CD1c-positive myeloid dendritic cell (primary cell): ENCODE results near the gene IGDCC3.

ENCODE experiments used
- DNase-seq: peaks from one replicate; pipeline ENCODE4 v3.0.0-alpha.2; 2016; ENCODE audit errors: extremely low spot score

Gene IGDCC3

DNA sequence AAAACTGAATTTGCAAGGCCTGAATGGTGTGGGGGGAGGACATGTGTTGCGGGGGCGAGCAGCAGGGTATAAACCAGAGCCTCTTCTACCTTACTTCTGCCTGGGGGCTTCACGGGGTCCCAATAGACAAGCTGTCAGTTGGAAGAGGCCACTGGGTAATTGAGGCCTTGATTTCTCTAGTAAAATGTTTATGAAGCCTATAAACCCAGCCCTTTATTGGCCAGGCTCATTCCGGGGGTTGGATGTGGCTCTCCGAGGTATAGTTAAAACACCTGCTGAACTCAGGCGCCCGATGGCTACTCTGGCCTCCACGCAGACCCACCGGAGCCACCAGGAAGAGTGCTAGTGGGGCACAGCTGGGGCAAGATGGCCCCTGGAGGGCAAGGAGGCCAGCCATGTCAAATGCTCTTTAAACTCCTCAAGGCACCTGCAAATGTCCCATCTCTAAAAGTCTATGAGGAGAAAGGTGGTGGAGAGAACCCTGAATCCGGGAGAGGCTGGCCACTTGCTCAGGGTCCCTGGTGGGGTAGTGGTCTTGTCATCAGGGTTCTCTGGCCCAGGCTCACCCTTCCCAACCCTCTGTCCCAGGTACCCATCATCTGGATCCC lies 34.3 kb downstream of the IGDCC3 start:
- DNase-seq = no peak

- DNase-seq = no peak
Measured at GRCh38 chr15:65342493-65342892, 35.3 kb downstream of the IGDCC3 start.

GRCh38 chr15:65339920-65340319 lies 37.9 kb downstream of the IGDCC3 start:
- DNase-seq = no peak

- no peak for DNase-seq
Measured at GRCh38 chr15:65339416-65339815, 38.4 kb downstream of the IGDCC3 start.

DNA sequence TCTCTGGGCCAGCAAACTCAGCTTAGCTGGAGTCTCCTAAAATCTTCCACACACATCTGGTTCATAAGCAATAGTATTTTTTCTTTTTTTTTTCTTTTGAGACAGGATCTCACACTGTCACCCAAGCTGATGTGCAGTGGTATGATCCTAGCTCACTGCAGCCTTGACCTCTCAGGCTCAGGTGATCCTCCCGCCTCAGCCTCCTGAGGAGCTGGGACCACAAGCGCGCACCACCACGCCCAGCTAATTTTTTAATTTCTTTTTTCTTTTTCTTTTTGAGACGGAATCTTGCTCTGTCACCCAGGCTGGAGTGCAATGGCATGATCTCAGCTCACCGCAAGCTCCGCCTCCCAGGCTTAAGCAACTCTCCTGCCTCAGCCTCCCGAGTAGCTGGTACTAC lies 39.0 kb downstream of the IGDCC3 start:
- DNase-seq = no peak

GRCh38 chr15:65338366-65338765 lies 39.4 kb downstream of the IGDCC3 start:
- DNase-seq = no peak

- no peak for DNase-seq
Measured at GRCh38 chr15:65337436-65338070, 40.2 kb downstream of the IGDCC3 start.

- DNase-seq = no peak
Measured at GRCh38 chr15:65336493-65337435, 41.0 kb downstream of the IGDCC3 start.

GRCh38 chr15:65335278-65336055 lies 42.3 kb downstream of the IGDCC3 start:
- no peak for DNase-seq

- no peak for DNase-seq
Measured at GRCh38 chr15:65334586-65335231, 43.1 kb downstream of the IGDCC3 start.

- DNase-seq = no peak
Measured at GRCh38 chr15:65333856-65334255, 43.9 kb downstream of the IGDCC3 start.

GRCh38 chr15:65333148-65333820 lies 44.5 kb downstream of the IGDCC3 start:
- DNase-seq = no peak

GRCh38 chr15:65332391-65333147 lies 45.2 kb downstream of the IGDCC3 start:
- DNase-seq = no peak

- DNase-seq = no peak
Measured at GRCh38 chr15:65331811-65332210, 46.0 kb downstream of the IGDCC3 start.

DNA sequence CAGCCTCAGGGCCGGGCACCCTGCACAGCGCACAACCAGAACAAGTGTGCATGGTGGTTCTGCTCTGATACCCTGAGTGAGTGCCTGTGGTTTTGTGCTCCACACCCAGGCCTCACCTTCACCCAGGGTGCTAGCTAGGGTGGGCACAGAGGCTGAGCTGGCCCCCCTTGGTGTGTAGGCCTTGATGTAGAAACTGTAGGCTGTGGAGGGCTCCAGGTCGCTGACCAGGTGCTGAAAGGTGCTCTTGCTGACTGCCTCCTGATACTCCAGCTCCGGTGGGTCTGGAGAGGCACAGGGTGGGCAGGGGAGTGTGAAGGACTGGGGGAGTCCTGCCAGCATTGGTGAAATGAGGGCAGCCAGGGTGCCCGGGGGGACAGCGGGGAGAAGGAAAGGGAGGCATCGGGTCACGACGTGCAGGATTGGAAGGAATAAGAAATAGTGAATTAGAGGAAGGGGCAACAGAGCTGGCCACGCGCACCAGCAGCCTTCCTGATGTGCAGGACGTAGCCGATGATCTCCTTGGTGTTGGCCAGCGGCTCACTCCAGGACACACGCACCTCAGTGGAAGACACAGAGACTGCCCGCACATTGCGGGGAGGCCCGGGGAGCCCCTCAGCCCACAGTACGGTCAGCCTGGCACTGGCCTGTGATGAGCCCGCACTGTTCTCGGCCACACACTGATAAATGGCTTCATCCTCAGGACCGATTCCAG lies 46.7 kb downstream of the IGDCC3 start:
- no peak for DNase-seq

DNA sequence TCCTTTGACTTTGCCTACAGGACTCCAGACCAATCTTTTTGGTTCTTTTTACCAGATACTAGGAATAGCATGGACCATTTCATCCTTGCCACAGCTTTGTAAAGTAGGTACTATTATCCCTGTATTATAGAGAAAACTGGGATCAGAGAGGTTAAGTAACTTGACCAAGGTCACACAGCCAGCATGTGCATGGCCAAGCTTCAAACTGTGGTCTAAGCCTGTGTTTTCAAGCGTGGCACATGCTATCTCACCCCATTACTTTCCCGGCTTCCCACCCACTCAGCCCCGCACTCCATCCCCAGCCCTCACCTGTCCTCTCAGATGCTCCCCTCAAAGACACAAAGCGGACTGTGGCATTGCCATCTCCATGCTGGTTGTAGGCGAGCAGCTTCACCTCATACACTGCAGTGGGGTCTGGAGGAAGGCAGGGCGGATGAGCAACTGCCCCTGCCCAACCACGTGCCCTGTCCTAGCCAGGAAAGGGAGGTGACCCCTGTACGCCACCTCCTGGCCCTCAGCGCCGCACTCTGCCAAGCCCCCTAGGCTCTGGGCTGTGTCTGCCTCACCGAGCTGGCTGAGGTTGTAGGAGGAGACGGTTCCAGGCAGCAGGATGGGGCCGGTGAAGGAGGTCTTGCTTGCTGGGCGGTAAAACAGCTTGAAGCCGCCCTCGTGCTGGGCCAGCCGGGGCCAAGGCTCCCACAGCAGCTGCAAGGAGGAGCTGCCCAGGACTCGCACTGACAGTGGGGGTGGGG lies 47.6 kb downstream of the IGDCC3 start:
- DNase-seq = no peak

GRCh38 chr15:65329288-65329983 lies 48.4 kb downstream of the IGDCC3 start:
- DNase-seq = no peak
